Measurements from ENCODE around the gene FNDC7. TPM values are rescaled to one million over a fixed set of nuclear protein-coding genes. Genes with fewer than 3 reads are reported as not detected.

Gene FNDC7
- total and polyA plus RNA-seq, 9 of the 15 experiments (the other 6 are each of a cell fraction or from before 2014, with no cell fraction given) = not detected

DNA sequence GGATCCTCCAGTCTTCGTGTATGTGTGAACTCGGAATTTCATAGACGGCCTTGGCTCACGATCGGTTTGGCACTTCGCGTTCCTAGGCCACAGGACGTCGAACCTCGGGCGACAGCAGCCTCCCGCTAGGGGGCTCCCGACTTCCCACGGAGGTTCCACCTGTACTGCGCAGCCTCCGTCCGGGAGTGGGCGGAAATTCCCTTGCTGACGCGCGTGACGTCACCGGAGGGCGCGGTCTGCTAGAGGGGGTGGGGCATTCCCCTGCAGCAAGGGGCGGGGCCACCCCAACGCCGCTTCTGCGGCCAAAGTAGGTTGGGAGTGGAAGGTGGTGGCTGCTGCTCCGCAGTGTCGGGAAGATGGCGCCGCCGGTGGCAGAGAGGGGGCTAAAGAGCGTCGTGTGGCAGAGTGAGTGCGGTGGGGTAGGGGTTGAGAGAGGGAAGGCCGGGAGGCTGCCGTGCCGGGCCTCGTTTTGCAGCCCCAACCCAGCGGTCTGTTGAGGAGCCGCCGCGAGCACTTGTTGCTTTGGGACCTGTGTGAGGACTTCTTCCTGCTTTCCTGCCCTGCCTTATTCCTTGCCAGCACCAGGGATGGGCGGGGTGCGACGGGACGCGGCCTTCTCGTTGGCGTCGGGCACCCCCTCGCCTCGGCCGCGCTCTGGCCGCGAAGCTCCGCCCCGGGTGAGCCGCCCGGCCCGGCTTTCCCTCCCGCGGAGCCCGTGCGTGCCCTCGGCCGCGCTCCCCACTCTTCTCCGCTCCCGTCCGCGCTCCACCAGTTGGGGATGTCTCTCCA is 33.9 kb downstream of the FNDC7 start, which contains the start of gene STXBP3 (continued):
- no peak for TF ChIP-seq LEF1 (IDR thresholded peaks at IDR 0.05)
- peak; percentile 89 for TF ChIP-seq TOE1 (IDR thresholded peaks at IDR 0.05; ENCODE audit: borderline replicate concordance)
- 0 out of 2 replicates have a peak, but pooled peaks have one; percentile 73 for TF ChIP-seq TOE1 (CRISPR knock-in tag; IDR thresholded peaks at IDR 0.05; ENCODE audit: borderline replicate concordance, low read depth)
- TF ChIP-seq TAF9B (IDR thresholded peaks at IDR 0.05; ENCODE audit: partially characterized antibody) = peak; percentile 95
- TF ChIP-seq COPS2 (conservative IDR thresholded peaks at IDR 0.05) = no peak
- peak; percentile 83; the same call in 1 of the 2 replicates for TF ChIP-seq CHAMP1 (IDR thresholded peaks at IDR 0.05)
- no peak for TF ChIP-seq XRCC3 (IDR thresholded peaks at IDR 0.05)
- TF ChIP-seq ATF2 (CRISPR knock-in tag; IDR thresholded peaks at IDR 0.05) = peak; percentile 72; the same call in 1 of the 2 replicates
- peak; percentile 56; the same call in 1 of the 2 replicates for TF ChIP-seq ZBTB1 (CRISPR knock-in tag; IDR thresholded peaks at IDR 0.05; ENCODE audit: borderline replicate concordance, low read depth)
- peak; percentile 100 for TF ChIP-seq NBN (IDR thresholded peaks at IDR 0.05; ENCODE audit: low read depth)
- TF ChIP-seq TCF7 (IDR thresholded peaks at IDR 0.05; ENCODE audit: borderline replicate concordance) = no peak
- no peak for TF ChIP-seq GATAD2B (IDR thresholded peaks at IDR 0.05; ENCODE audit: borderline replicate concordance)
- no peak for TF ChIP-seq RBM34 (IDR thresholded peaks at IDR 0.05; ENCODE audit: borderline replicate concordance, insufficient read depth, low read length)
- no peak for TF ChIP-seq MCM3 (IDR thresholded peaks at IDR 0.05)
- no peak; the same call in 1 of the 2 replicates for TF ChIP-seq ILF3 (IDR thresholded peaks at IDR 0.05; ENCODE audit: borderline replicate concordance)
- TF ChIP-seq, protein P1, sequence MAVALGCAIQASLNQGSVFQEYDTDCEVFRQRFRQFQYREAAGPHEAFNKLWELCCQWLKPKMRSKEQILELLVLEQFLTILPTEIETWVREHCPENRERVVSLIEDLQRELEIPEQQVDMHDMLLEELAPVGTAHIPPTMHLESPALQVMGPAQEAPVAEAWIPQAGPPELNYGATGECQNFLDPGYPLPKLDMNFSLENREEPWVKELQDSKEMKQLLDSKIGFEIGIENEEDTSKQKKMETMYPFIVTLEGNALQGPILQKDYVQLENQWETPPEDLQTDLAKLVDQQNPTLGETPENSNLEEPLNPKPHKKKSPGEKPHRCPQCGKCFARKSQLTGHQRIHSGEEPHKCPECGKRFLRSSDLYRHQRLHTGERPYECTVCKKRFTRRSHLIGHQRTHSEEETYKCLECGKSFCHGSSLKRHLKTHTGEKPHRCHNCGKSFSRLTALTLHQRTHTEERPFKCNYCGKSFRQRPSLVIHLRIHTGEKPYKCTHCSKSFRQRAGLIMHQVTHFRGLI (CRISPR knock-in tag; IDR thresholded peaks at IDR 0.05) = no peak
- TF ChIP-seq YBX1 (IDR thresholded peaks at IDR 0.05) = no peak
- TF ChIP-seq SOX6 (IDR thresholded peaks at IDR 0.05) = peak; percentile 69; the same call in 1 of the 2 replicates
- peak; percentile 63 to 80; a peak in 3 of 4 replicates for TF ChIP-seq FOXK2 (conservative IDR thresholded peaks at IDR 0.05 in 1 of 2, IDR thresholded peaks at IDR 0.05 in 1 of 2; ENCODE audit: low read depth in 2 of 2)
- TF ChIP-seq HOXB6 (CRISPR knock-in tag; IDR thresholded peaks at IDR 0.05; ENCODE audit: borderline replicate concordance) = no peak
- peak; percentile 88 for TF ChIP-seq KLF1 (tag; IDR thresholded peaks at IDR 0.05)
- TF ChIP-seq, protein P2, sequence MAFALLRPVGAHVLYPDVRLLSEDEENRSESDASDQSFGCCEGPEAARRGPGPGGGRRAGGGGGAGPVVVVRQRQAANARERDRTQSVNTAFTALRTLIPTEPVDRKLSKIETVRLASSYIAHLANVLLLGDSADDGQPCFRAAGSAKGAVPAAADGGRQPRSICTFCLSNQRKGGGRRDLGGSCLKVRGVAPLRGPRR (CRISPR knock-in tag; IDR thresholded peaks at IDR 0.05) = no peak
- peak; percentile 72 for TF ChIP-seq MYC (IDR thresholded peaks at IDR 0.05; ENCODE audit: low read depth, low read length)
- no peak for TF ChIP-seq MYC (CRISPR knock-in tag; IDR thresholded peaks at IDR 0.05; ENCODE audit: borderline replicate concordance, low read depth)
